Measurements from ENCODE around the gene SH2D5.

SH2D5 gene

GRCh38 chr1:20696397-20697333 lies 35.8 kb downstream of the SH2D5 start (continued):
- TF ChIP-seq HIC1 (tag by site-specific recombination; IDR thresholded peaks at IDR 0.05) (0 out of 2 replicates have a peak, but pooled peaks have one; percentile 10), KLF7 (tag by site-specific recombination; IDR thresholded peaks at IDR 0.05; ENCODE audit: borderline replicate concordance) (peak; percentile 70; the same call in 1 of the 2 replicates), PRDM4 (tag by site-specific recombination; IDR thresholded peaks at IDR 0.05) (0 out of 2 replicates have a peak, but pooled peaks have one; percentile 34), ZNF280C (tag by site-specific recombination; IDR thresholded peaks at IDR 0.05) (no peak), ZNF585B (tag by site-specific recombination; IDR thresholded peaks at IDR 0.05) (0 out of 2 replicates have a peak, but pooled peaks have one; percentile 18), ZNF785 (tag by site-specific recombination; IDR thresholded peaks at IDR 0.05) (no peak), ZNF423 (tag by site-specific recombination; IDR thresholded peaks at IDR 0.05) (peak; percentile 90), ZEB2 (tag by site-specific recombination; IDR thresholded peaks at IDR 0.05) (peak; percentile 69; the same call in 1 of the 2 replicates), PATZ1 (tag by site-specific recombination; IDR thresholded peaks at IDR 0.05) (peak; percentile 99), ZNF280D (tag by site-specific recombination; IDR thresholded peaks at IDR 0.05) (0 out of 2 replicates have a peak, but pooled peaks have one; percentile 61), WT1 (tag by site-specific recombination; IDR thresholded peaks at IDR 0.05) (peak; percentile 59), PRDM1 (tag by site-specific recombination; IDR thresholded peaks at IDR 0.05) (0 out of 2 replicates have a peak, but pooled peaks have one; percentile 6), ZNF843 (tag by site-specific recombination; IDR thresholded peaks at IDR 0.05) (peak; percentile 31; the same call in 1 of the 2 replicates), ZNF548 (tag by site-specific recombination; IDR thresholded peaks at IDR 0.05) (no peak), INSM2 (tag by site-specific recombination; IDR thresholded peaks at IDR 0.05) (no peak), PRDM10 (tag by site-specific recombination; IDR thresholded peaks at IDR 0.05) (peak; percentile 89), ZBTB17 (tag by site-specific recombination; IDR thresholded peaks at IDR 0.05) (peak; percentile 77), ZNF768 (tag by site-specific recombination; IDR thresholded peaks at IDR 0.05) (peak; percentile 82; the same call in 1 of the 2 replicates), ZNF426 (tag by site-specific recombination; IDR thresholded peaks at IDR 0.05) (no peak)
